HUES48 (cell line): ENCODE measurements around the gene ZBTB8OS.
"Not testable (repeated sequence)": the region's sequence is repeated elsewhere in the genome, so short reads cannot be mapped to it uniquely, and the experiment has no call there.

Source experiments
- H3K27ac ChIP-seq: one replicate; pipeline ENCODE4 v1.7.0; 2013; ENCODE audit warnings: low read depth, low read length, inconsistent platforms
- H3K27me3 ChIP-seq: 2 replicates; pipeline ENCODE4 v1.6.1; 2013; ENCODE audit warnings: mild to moderate bottlenecking, low read length; ENCODE audit not compliant: control insufficient read depth, insufficient read depth
- H3K36me3 ChIP-seq: 2 replicates; pipeline ENCODE4 v1.6.1; 2013; ENCODE audit warnings: low read length; ENCODE audit not compliant: control insufficient read depth, insufficient read depth
- H3K4me1 ChIP-seq: 2 replicates; pipeline ENCODE4 v1.6.1; 2013; ENCODE audit warnings: mild to moderate bottlenecking, low read length; ENCODE audit not compliant: control insufficient read depth, insufficient read depth
- H3K4me3 ChIP-seq: 2 replicates; pipeline ENCODE4 v1.5.1; 2013; ENCODE audit warnings: mild to moderate bottlenecking, low read depth, low read length
- H3K9ac ChIP-seq: 2 replicates; pipeline ENCODE4 v1.6.1; 2013; ENCODE audit warnings: mild to moderate bottlenecking, low read depth, low read length, moderate library complexity
- H3K9me3 ChIP-seq: 2 replicates; pipeline ENCODE4 v1.6.1; 2013; ENCODE audit warnings: low read length; ENCODE audit not compliant: control insufficient read depth, insufficient read depth

The ZBTB8OS gene

DNA sequence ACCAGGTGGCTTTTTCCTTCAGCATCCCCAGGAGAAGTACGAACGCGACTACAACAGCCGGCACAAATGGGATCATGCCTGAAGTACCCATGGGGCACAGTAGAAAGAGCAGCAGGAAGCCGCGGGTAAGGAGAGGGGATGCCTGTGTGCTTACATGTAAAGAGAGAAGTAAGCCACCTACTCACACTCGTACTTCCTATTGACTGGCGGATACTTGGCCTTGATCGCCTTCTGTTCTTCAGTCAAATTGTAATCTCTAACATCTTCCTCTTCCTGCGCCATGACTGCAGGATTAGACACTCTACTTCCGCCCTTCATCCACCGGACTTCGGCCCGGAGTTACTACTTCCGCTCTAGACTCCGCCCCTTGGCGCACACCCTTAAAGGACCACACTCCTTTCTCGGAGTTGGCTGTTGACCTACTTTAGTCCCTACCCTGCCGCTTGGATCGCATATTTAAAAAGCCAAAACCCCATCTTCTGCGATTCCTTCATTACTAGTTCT is at the start of gene ZBTB8OS:
TSS of gene ZBTB8OS (minus strand) at position 303 of the 504 bp plus-strand sequence. CDS start at position 282, 21 bp downstream.
- Histone ChIP-seq H3K27ac (peak within 1 kb of the TSS; percentile 99), H3K36me3 (peaks cover 36% of the 10 kb centered on the region), H3K4me3 (peak within 1 kb of the TSS; percentile 99), H3K9ac (peak within 1 kb of the TSS; percentile 98), H3K9me3 (no peaks in the 10 kb centered on the region), H3K27me3 (no peaks in the 10 kb centered on the region), H3K4me1 (peaks cover 16% of the 10 kb centered on the region)

DNA sequence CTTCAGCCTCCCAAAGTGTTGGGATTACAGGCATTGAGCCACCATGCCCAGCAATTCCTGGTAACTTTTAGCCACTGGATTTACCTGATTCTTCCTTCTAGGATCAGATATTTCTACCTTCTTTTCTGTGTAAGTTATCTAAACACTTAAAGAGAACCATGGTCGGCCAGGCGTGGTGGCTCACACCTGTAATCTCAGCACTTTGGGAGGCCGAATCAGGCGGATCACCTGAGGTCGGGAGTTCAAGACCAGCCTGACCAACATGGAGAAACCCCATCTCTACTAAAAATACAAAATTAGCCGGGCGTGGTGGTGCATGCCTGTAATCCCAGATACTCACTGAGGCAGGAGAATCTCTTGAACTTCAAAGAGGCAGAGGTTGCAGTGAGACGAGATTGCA is 46.6 kb upstream of the ZBTB8OS start:
- not testable (repeated sequence) for H3K9ac ChIP-seq, H3K4me3 ChIP-seq, H3K27me3 ChIP-seq, H3K27ac ChIP-seq, H3K4me1 ChIP-seq, H3K9me3 ChIP-seq, H3K36me3 ChIP-seq

DNA sequence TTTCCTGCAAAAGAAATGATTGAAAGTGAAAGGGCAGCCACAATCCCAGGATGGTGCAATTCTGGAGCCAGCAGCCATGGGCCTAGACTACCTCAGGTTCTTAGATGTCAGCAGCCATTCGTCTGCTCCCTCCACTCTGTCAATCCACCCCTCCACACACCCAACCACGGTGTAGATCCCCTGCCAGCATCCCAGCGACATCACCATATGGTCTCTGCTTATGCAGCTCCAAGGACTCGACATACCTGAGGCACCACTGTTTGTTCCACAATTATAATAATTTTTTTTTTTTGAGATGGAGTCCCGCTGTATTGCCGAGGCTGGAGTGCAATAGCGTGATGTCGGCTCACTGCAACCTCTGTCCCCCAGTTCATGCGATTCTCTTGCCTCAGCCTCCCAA is 45.7 kb upstream of the ZBTB8OS start:
- H3K4me1 ChIP-seq, result no peaks in the 10 kb centered on the region
- H3K9me3 ChIP-seq, result no peaks in the 10 kb centered on the region
- no peak overlapping the region for H3K9ac ChIP-seq
- no peaks in the 10 kb centered on the region for H3K27me3 ChIP-seq
- H3K4me3 ChIP-seq, result no peak overlapping the region
- H3K27ac ChIP-seq, result no peak overlapping the region
- H3K36me3 ChIP-seq, result no peaks in the 10 kb centered on the region

DNA sequence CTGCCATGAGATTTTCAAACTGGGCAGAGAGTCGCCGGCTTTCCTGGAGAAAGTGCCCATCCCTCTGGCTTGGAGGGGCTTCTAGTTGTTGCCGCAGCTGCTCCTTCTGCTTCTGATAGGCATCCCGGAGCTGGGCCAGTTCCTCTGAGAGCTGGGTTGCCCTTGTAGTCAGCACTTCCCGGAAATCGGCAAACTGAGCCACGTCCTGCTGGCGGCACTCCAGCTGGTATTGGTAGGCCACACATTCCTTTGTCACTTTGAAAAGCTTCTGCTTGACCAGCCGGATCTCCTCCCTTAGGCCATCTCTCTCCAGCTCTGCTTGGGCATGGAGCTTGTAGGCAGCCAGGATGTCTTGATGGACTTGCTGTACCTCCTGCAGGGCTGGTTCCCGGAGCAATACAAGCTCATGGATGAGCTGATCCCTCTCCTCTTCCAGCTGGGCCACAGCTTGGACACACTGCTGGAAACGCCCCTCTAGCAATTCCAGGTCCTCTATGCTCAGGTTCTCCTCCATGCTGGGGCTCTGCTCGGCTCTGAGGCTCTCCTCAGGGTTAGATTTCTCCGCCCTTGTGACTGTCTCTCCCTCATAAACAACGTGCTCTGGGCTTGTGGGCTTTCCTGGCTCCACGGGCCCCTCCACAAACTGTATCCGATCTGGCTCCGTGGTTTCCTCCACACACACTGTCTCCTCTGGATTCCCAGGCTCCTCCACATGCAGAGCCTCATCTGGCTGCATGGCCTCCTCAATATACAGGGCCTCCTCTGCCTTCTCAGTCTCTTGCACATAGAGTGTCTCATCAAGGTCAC is 45.0 kb upstream of the ZBTB8OS start:
- Histone ChIP-seq H3K9ac (no peak overlapping the region), H3K27me3 (no peaks in the 10 kb centered on the region), H3K4me1 (no peaks in the 10 kb centered on the region), H3K27ac (no peak overlapping the region), H3K9me3 (no peaks in the 10 kb centered on the region), H3K36me3 (no peaks in the 10 kb centered on the region), H3K4me3 (no peak overlapping the region)

DNA sequence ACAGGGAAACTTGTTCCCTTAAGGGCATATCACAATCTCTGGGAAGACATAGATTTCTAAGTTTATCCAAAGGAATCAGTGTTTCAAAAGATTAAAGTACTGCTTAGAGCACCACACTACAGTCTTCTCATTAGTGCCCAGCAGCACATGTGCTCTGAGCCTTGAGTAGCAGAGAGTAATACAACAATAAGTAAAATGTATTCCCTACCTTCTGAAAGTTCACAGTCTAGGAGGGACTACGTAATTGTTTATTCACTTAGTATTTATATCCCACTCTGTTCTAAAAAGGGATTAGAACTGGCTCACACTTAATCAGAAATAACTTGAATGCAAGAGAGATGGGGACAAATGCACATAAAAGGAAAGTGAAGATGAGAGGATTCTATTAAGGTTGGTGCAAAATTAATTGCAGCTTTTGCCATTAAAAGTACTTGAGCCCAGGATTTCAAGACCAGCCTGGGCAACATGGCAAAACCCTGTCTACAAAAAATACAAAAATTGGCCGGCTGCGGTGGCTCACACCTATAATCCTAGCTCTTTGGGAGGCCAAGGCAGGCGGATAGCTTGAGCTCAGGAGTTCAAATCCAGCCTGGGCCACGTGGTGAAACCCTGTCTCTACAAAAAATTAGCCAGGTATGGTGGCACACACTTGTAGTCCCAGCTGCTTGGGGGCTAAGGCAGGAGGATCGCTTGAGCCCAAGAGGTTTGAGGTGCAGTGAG is 43.3 kb upstream of the ZBTB8OS start:
- H3K36me3 ChIP-seq, result no peaks in the 10 kb centered on the region
- H3K9ac ChIP-seq, result no peak overlapping the region
- H3K4me3 ChIP-seq, result no peak overlapping the region
- H3K4me1 ChIP-seq, result no peaks in the 10 kb centered on the region
- H3K9me3 ChIP-seq, result no peaks in the 10 kb centered on the region
- no peak overlapping the region for H3K27ac ChIP-seq
- H3K27me3 ChIP-seq, result no peaks in the 10 kb centered on the region

DNA sequence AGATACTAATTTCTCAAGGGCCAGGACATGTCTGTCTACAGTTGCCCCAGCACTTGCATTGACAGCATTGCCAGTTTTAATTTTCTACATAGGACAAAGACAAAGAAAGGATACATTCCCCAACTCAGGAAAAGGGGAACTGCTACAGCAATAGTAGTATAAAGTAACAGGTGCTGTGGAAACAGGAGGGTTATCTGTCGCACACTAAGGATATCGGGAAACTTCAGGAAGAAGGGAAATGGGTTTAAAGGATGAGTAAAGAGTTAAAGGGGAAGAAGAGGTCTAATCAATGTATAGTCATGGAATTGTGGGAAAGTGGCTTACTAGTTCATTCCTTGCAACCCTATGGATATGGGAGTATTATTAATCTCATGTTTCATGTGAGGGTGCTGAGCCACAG is 36.0 kb upstream of the ZBTB8OS start:
- Histone ChIP-seq H3K27ac (no peak overlapping the region), H3K36me3 (peaks cover 53% of the 10 kb centered on the region), H3K27me3 (no peaks in the 10 kb centered on the region), H3K4me1 (no peaks in the 10 kb centered on the region), H3K9ac (no peak overlapping the region), H3K4me3 (no peak overlapping the region), H3K9me3 (no peaks in the 10 kb centered on the region)

DNA sequence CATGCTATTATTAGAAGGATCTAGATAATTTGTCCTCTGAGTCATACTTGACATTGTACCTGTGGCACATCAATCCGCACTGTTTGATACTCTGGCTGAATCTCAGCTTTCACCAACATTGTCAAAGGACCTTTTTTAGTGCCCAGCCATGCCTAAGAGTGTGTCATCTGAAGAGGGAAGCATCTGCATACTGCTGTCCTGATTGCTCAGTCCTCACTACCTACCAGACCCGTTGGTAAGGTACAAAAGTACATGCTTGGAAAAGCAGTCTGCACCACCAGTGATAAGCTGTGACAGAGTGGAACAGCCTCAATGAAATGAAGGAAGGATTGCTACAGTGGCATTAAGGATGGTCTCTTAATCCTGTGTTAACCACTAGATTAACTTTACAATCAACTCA is 35.1 kb upstream of the ZBTB8OS start:
- Histone ChIP-seq H3K4me3 (no peak overlapping the region), H3K9me3 (no peaks in the 10 kb centered on the region), H3K36me3 (peaks cover 62% of the 10 kb centered on the region), H3K4me1 (no peaks in the 10 kb centered on the region), H3K27ac (no peak overlapping the region), H3K27me3 (no peaks in the 10 kb centered on the region), H3K9ac (no peak overlapping the region)

DNA sequence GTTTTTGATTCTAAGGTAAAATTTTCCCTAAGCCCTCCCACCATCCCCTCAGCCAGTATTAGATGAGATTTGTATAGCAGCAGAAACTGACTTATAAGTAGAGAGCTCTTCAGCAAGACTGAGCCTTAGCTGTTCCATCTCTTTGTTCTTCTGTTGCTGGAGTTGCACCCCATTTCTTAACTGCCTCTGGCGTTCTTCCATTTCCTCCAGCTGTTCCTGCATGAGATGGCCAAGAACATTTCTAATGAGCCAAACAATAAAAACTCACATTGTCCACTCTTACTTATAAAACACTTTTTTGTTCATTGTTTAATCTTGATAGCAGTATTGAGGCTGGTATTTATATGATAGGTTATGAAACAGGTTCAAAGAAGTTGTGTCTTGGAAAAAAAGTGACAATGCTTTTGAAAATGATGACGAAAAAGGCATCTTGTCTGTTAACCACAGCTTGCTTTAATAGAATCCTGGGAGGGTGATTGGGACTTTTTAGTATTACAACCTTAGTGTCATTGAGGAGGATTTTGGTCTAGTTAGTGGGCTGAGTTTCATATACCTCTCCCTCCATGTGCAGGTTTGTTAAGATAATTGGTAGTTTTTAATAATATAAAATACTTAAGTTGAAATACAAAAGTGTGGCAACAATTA is 33.9 kb upstream of the ZBTB8OS start:
- Histone ChIP-seq H3K27me3 (no peaks in the 10 kb centered on the region), H3K9me3 (no peaks in the 10 kb centered on the region), H3K4me3 (no peak overlapping the region), H3K4me1 (no peaks in the 10 kb centered on the region), H3K27ac (no peak overlapping the region), H3K9ac (no peak overlapping the region), H3K36me3 (peaks cover 72% of the 10 kb centered on the region)

DNA sequence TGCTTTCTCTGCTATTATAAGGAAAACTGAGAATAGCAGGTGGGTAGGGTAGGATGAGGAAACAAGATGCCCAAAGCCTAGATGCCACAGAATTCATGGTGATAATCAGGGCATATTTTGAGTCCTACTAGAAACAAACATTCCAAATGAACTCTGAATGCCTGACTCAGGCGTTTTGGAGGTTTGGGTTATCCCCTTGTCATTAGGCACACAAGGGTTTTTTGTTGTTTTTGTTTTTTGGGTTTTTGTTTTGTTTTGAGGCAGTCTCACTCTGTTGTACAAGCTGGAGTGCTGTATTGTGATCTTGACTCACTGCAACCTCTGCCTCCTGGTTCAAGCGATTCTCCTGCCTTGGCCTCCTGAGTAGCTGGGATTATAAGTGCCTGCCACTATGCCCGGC is 33.0 kb upstream of the ZBTB8OS start:
- Histone ChIP-seq H3K9me3 (no peaks in the 10 kb centered on the region), H3K27me3 (no peaks in the 10 kb centered on the region), H3K27ac (no peak overlapping the region), H3K4me1 (no peaks in the 10 kb centered on the region), H3K36me3 (peaks cover 81% of the 10 kb centered on the region), H3K4me3 (no peak overlapping the region), H3K9ac (no peak overlapping the region)

DNA sequence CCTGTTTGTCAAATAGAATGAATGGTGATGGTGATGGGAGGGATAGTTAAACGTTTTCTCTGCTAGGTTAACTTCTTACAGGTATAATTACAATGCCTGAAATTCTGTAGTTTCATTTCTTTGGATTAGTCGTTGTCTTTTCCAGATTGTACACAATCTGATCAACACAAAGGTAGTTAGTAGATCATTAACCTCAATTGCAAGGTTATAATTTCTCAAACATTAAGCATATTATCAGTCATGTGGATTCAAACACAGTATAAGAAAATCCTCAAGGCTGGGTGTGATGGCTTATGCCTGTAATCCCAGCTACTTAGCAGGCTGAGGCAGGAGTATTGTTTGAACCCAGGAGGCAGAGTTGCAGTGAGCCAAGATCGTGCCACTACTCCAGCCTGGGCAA is 31.6 kb upstream of the ZBTB8OS start:
- H3K4me1 ChIP-seq, result no peaks in the 10 kb centered on the region
- no peak overlapping the region for H3K27ac ChIP-seq
- no peaks in the 10 kb centered on the region for H3K9me3 ChIP-seq
- H3K36me3 ChIP-seq, result peaks cover 94% of the 10 kb centered on the region
- H3K4me3 ChIP-seq, result no peak overlapping the region
- no peak overlapping the region for H3K9ac ChIP-seq
- H3K27me3 ChIP-seq, result no peaks in the 10 kb centered on the region

DNA sequence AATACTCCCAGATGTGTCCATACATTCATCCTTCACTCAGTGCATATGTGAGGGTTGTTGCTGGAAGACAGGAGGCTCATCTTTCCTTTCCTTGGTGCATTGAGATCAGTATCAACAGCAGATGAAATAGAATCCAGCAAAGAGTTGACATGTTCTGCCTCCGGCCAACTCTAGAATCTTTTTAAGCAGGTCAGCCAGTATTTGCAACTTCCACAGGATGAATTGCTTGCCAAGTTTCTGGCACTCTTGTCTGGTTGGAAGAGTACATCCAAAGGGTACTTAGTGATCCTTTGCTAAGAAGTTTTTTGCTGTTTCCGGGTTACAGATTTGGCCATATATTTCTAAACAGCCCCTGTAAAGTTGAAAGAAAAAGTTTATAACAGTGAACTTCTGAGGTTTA is 31.2 kb upstream of the ZBTB8OS start:
- no peaks in the 10 kb centered on the region for H3K9me3 ChIP-seq
- no peak overlapping the region for H3K9ac ChIP-seq
- H3K27ac ChIP-seq, result no peak overlapping the region
- no peaks in the 10 kb centered on the region for H3K27me3 ChIP-seq
- peaks cover 96% of the 10 kb centered on the region for H3K36me3 ChIP-seq
- H3K4me1 ChIP-seq, result no peaks in the 10 kb centered on the region
- H3K4me3 ChIP-seq, result no peak overlapping the region
